Measurements from ENCODE around the gene SNX30. TPM values are rescaled to one million over a fixed set of nuclear protein-coding genes. Genes with fewer than 3 reads are reported as not detected.
"Not testable (repeated sequence)": the region's sequence is repeated elsewhere in the genome, so short reads cannot be mapped to it uniquely, and the experiment has no call there.

The SNX30 gene
- total RNA-seq (2014; rRNA removed; shearing (Covaris generic)), result 7.7 and 8.1 TPM in 2 replicates
- polyA plus RNA-seq (2015; cell fraction: cytosol; rRNA removed), result 4.5 and 5.6 TPM in 2 replicates
- polyA plus RNA-seq (2015; cell fraction: nucleus; rRNA removed), result 6.3 and 7.5 TPM in 2 replicates

GRCh38 chr9:112750016-112750763 lies at the start of gene SNX30:
Gene SNX30 (plus strand): TSS chr9:112750760. CDS start chr9:112751002, 242 bp downstream.
- DNase-seq (ENCODE audit: low read depth), result peak; percentile 91

GRCh38 chr9:112703304-112703703 lies 47.3 kb upstream of the SNX30 start:
- DNase-seq (ENCODE audit: low read depth), result no peak

GRCh38 chr9:112705768-112706427 lies 44.7 kb upstream of the SNX30 start:
- no peak for DNase-seq (ENCODE audit: low read depth)

GRCh38 chr9:112711050-112711689 lies 39.4 kb upstream of the SNX30 start:
- peak; percentile 6 for DNase-seq (ENCODE audit: low read depth)

- DNase-seq (ENCODE audit: low read depth), result no peak
Observed at GRCh38 chr9:112712678-112713077, 37.9 kb upstream of the SNX30 start.

GRCh38 chr9:112717661-112718331 lies 32.8 kb upstream of the SNX30 start, which contains the start of gene INIP:
Gene INIP (minus strand): TSS chr9:112718117. CDS start chr9:112716485, 1,632 bp downstream.
- DNase-seq (ENCODE audit: low read depth), result peak; percentile 96

GRCh38 chr9:112719241-112719691 lies 31.3 kb upstream of the SNX30 start:
- DNase-seq (ENCODE audit: low read depth), result no peak

- DNase-seq (ENCODE audit: low read depth), result no peak
Observed at GRCh38 chr9:112719696-112720095, 30.9 kb upstream of the SNX30 start.

GRCh38 chr9:112720113-112720780 lies 30.3 kb upstream of the SNX30 start:
- no peak for DNase-seq (ENCODE audit: low read depth)

GRCh38 chr9:112722749-112723148 lies 27.8 kb upstream of the SNX30 start:
- DNase-seq (ENCODE audit: low read depth), result not testable (repeated sequence)

- DNase-seq (ENCODE audit: low read depth), result no peak
Observed at GRCh38 chr9:112725961-112726360, 24.6 kb upstream of the SNX30 start.

- no peak for DNase-seq (ENCODE audit: low read depth)
Observed at GRCh38 chr9:112726428-112726827, 24.1 kb upstream of the SNX30 start.

- DNase-seq (ENCODE audit: low read depth), result no peak
Observed at GRCh38 chr9:112728401-112728800, 22.2 kb upstream of the SNX30 start.

- DNase-seq (ENCODE audit: low read depth), result no peak
Observed at GRCh38 chr9:112731971-112732370, 18.6 kb upstream of the SNX30 start.

GRCh38 chr9:112734892-112735291 lies 15.7 kb upstream of the SNX30 start:
- no peak for DNase-seq (ENCODE audit: low read depth)

- DNase-seq (ENCODE audit: low read depth), result no peak
Observed at GRCh38 chr9:112743216-112743836, 7.2 kb upstream of the SNX30 start.

- no peak for DNase-seq (ENCODE audit: low read depth)
Observed at GRCh38 chr9:112744177-112744576, 6.4 kb upstream of the SNX30 start.

- DNase-seq (ENCODE audit: low read depth), result no peak
Observed at GRCh38 chr9:112747094-112747493, 3.5 kb upstream of the SNX30 start.

GRCh38 chr9:112750764-112751055 lies 150 bp downstream of the SNX30 start:
- no peak for DNase-seq (ENCODE audit: low read depth)

GRCh38 chr9:112751056-112751795 lies 666 bp downstream of the SNX30 start:
- DNase-seq (ENCODE audit: low read depth), result peak; percentile 89
